GM12864 (cell line): ENCODE results near the gene SMARCA2.

Experiments used
- DNase-seq: peaks from one replicate; pipeline ENCODE4 v3.0.0-alpha.2; 2011; ENCODE audit warnings: low read depth
- H3K4me3 ChIP-seq: 2 replicates; pipeline ENCODE4 v1.5.1; 2011; ENCODE audit warnings: mild to moderate bottlenecking, low read depth, low read length, control low read depth
- CTCF ChIP-seq: IDR thresholded peaks from 2 replicates; pipeline ENCODE4 v1.5.1; 2011; ENCODE audit warnings: low read depth, mild to moderate bottlenecking, moderate library complexity, low read length, control low read depth, inconsistent platforms; ENCODE audit errors: missing control alignments

Gene SMARCA2

GRCh38 chr9:2173861-2174260, 158.7 kb downstream of the SMARCA2 start:
- no peak for TF ChIP-seq CTCF
- DNase-seq, result no peak

GRCh38 chr9:2174306-2174705, 159.2 kb downstream of the SMARCA2 start:
- DNase-seq, result no peak
- no peak for TF ChIP-seq CTCF
- no peak overlapping the region for H3K4me3 ChIP-seq

More at GRCh38 chr9:2173861-2174260, 158.7 kb downstream of the SMARCA2 start:
- no peak overlapping the region for H3K4me3 ChIP-seq

GRCh38 chr9:2174911-2175310, 159.8 kb downstream of the SMARCA2 start:
- no peak for DNase-seq
- no peak for TF ChIP-seq CTCF

GRCh38 chr9:2177121-2177520, 162.0 kb downstream of the SMARCA2 start:
- TF ChIP-seq CTCF, result no peak
- no peak overlapping the region for H3K4me3 ChIP-seq
- no peak for DNase-seq

More at GRCh38 chr9:2174911-2175310, 159.8 kb downstream of the SMARCA2 start:
- no peak overlapping the region for H3K4me3 ChIP-seq

- no peak overlapping the region for H3K4me3 ChIP-seq
- no peak for TF ChIP-seq CTCF
- no peak for DNase-seq
Measured at GRCh38 chr9:2178034-2178734, 163.0 kb downstream of the SMARCA2 start.

- H3K4me3 ChIP-seq, result no peak overlapping the region
- DNase-seq, result no peak
- no peak for TF ChIP-seq CTCF
Measured at GRCh38 chr9:2179567-2179966, 164.4 kb downstream of the SMARCA2 start.

GRCh38 chr9:2180154-2180553, 165.0 kb downstream of the SMARCA2 start:
- no peak overlapping the region for H3K4me3 ChIP-seq
- no peak for TF ChIP-seq CTCF
- no peak for DNase-seq
